Osteocyte (in vitro differentiated cells): Measurements from ENCODE around the gene ZC3H7B. TPM values are rescaled to one million over a fixed set of nuclear protein-coding genes. Genes with fewer than 3 reads are reported as not detected.

Source experiments
- DNase-seq: peaks from one replicate; pipeline ENCODE4 v3.0.0; 2021; ENCODE audit warnings: mixed read lengths; ENCODE audit not compliant: unreplicated experiment; ENCODE audit errors: extremely low spot score
- H3K27ac Mint-ChIP-seq: one replicate; pipeline ENCODE4 v1.8.0; 2021; ENCODE audit warnings: mild to moderate bottlenecking, mixed read lengths; ENCODE audit not compliant: unreplicated experiment
- H3K27me3 Mint-ChIP-seq: one replicate; pipeline ENCODE4 v1.8.0; 2021; ENCODE audit warnings: mixed read lengths; ENCODE audit not compliant: unreplicated experiment
- H3K36me3 Mint-ChIP-seq: one replicate; pipeline ENCODE4 v1.8.0; 2021; ENCODE audit warnings: mixed read lengths; ENCODE audit not compliant: unreplicated experiment
- H3K4me1 Mint-ChIP-seq: one replicate; pipeline ENCODE4 v1.8.0; 2021; ENCODE audit warnings: mixed read lengths; ENCODE audit not compliant: unreplicated experiment
- H3K4me3 Mint-ChIP-seq: one replicate; pipeline ENCODE4 v1.8.0; 2021; ENCODE audit warnings: mild to moderate bottlenecking, moderate library complexity, mixed read lengths; ENCODE audit not compliant: unreplicated experiment
- H3K9me3 Mint-ChIP-seq: one replicate; pipeline ENCODE4 v1.8.0; 2021; ENCODE audit warnings: mixed read lengths; ENCODE audit not compliant: unreplicated experiment
- total RNA-seq: library from RNA; stranded (reverse); gene quantifications from 2 replicates; pipeline ENCODE4 v1.2.1, GENCODE V29; 2021
- TF ChIP-seq, protein P1 (sequence below): fragments of 200-600 bp; sonication (generic); IDR thresholded peaks from 2 replicates; pipeline ENCODE4 v1.5.0; 2021; ENCODE audit warnings: antibody characterized with exemption, mild to moderate bottlenecking, moderate library complexity

ZC3H7B gene
- total RNA-seq, 1 donor from 2014 or later: 82.8 TPM

DNA sequence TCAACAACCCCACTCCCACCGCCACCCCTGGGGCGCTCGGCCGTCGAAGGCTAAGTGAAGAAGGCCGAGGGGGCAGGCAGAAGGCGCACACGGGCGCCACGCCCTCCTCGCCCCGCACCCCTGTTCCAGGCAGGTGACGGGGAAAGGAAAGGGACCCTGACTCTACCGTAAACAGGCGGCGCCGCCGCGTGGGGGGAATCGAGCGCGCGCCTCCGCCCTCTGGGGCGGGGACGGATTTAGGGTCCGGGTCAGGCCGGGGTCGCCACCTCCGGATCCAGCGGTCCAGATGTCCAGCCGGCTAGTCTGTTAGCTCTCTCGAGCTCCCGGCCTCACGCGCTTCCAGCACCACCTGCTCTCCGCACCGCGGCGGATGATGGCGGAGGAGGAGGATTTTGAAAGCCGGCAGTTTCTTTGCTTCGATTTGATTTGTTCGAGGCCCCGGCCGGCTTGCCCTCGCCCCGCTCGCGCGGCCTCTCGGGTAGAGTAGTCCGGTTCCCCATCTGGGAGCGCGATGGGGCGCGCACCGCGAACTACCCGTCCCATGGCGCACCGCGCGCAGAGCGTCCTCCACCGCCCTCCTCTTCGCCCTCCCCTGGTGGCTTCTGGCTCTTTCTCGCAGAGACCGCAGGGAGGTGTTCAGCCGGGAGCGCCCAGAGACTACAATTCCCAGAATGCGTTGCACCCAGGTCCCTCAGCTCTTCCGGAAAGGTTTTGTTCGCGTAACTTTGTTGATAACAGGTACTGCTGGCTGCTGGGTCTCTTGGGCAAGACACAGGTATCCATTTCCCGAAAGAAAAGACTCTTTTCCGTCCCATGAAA, 15.3 kb upstream of the ZC3H7B start, which contains the start of gene RANGAP1:
Gene RANGAP1 (minus strand): TSS at position 368 of the 819 bp plus-strand sequence. CDS start 5,143 bp downstream, outside the sequence.
- Mint-ChIP-seq H3K27me3 (no peaks in the 10 kb centered on the region), H3K27ac (peak within 1 kb of the TSS; percentile 88), H3K4me1 (peaks cover 47% of the 10 kb centered on the region), H3K4me3 (peak within 1 kb of the TSS; percentile 81), H3K36me3 (peaks cover 3% of the 10 kb centered on the region), H3K9me3 (no peaks in the 10 kb centered on the region)
- DNase-seq: peak; percentile 100
- TF ChIP-seq, protein P1, sequence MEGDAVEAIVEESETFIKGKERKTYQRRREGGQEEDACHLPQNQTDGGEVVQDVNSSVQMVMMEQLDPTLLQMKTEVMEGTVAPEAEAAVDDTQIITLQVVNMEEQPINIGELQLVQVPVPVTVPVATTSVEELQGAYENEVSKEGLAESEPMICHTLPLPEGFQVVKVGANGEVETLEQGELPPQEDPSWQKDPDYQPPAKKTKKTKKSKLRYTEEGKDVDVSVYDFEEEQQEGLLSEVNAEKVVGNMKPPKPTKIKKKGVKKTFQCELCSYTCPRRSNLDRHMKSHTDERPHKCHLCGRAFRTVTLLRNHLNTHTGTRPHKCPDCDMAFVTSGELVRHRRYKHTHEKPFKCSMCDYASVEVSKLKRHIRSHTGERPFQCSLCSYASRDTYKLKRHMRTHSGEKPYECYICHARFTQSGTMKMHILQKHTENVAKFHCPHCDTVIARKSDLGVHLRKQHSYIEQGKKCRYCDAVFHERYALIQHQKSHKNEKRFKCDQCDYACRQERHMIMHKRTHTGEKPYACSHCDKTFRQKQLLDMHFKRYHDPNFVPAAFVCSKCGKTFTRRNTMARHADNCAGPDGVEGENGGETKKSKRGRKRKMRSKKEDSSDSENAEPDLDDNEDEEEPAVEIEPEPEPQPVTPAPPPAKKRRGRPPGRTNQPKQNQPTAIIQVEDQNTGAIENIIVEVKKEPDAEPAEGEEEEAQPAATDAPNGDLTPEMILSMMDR: peak; percentile 26

DNA sequence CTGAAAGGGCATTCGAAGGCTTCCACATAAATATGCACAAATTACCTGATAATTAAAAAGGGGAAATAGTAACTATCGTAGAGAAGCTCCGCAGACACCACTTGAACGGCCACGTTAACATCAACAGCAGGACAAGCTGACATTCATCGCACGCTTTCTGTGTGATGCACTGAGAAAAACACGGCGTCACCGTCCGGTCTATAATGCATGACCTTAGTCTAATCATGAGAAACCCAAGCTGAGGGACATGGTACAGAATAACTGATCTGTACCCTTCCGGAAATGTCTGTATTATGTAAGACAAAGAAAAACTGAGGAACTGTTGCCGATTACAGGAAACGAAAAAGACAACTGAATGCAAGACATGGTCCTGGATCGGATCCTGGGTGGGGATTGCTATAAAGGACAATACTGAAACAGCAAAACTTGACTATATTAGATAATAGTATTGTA, 14.7 kb upstream of the ZC3H7B start:
- Mint-ChIP-seq H3K36me3 (peaks cover 3% of the 10 kb centered on the region), H3K4me1 (peaks cover 51% of the 10 kb centered on the region), H3K27me3 (no peaks in the 10 kb centered on the region), H3K27ac (peak overlapping the region; percentile 88), H3K4me3 (peak overlapping the region; percentile 81), H3K9me3 (no peaks in the 10 kb centered on the region)
- TF ChIP-seq, protein P1: no peak
- no peak for DNase-seq

DNA sequence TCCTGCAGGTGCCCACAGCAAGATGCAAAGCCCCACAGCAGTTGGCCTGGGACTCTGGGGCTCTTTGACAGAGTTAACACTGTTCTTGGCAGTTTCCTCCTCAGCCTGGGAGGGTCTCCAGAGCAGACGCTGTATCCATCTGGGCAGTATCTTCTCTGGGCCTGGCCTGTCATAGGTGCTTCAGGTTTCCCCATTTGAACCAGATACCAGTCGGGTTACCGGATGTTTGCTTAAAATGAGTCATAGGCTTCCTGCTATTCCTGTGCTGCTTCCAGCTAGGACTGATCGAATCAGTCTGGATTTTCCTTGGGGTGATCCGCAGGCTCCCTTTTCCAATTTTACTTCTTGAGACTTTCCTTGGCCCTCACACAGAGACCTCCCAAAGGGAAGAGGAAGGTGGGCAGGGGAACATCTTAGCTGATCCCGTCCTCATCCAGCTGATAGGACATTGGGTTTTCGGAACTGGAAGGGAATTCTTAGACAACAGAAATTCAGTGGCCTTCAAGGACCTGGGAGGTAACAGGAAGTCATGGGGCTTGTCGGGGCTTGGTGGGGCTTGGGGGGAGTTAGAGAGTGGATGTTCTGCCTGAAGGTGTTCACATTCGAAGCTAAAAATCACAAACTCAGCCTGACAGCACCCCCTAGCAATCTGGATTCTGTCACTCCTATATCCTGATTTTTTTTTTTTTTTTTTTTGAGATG, 12.9 kb upstream of the ZC3H7B start:
- peak overlapping the region; percentile 95 for H3K27ac Mint-ChIP-seq
- DNase-seq: no peak

DNA sequence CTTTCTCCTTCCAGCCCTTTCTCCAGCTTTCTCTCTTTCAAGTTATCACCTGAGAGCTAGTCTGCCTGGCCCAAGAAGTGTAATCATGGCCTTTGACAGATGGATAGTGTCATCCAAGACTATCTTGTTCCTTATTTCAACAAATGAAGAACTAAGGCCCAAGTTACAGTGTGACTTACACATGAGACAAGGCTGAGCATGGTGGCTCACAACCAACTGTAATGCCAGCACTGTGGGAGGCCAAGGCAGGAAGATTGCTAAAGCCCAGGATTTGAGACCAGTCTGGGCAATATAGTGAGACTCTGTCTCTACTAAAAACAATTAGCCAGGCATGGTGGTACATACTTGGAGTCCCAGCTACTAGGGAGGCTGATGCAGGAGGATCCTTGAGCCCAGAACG, 11.7 kb upstream of the ZC3H7B start:
- no peaks in the 10 kb centered on the region for H3K9me3 Mint-ChIP-seq
- no peak for DNase-seq
- TF ChIP-seq, protein P1: no peak
- peak overlapping the region; percentile 79 for H3K27ac Mint-ChIP-seq
- no peaks in the 10 kb centered on the region for H3K36me3 Mint-ChIP-seq
- H3K4me1 Mint-ChIP-seq: peaks cover 50% of the 10 kb centered on the region
- no peak overlapping the region for H3K4me3 Mint-ChIP-seq
- H3K27me3 Mint-ChIP-seq: no peaks in the 10 kb centered on the region

More for the DNA sequence above, 12.9 kb upstream of the ZC3H7B start:
- TF ChIP-seq, protein P1: no peak
- Mint-ChIP-seq H3K9me3 (no peaks in the 10 kb centered on the region), H3K36me3 (no peaks in the 10 kb centered on the region), H3K27me3 (no peaks in the 10 kb centered on the region), H3K4me1 (peaks cover 51% of the 10 kb centered on the region), H3K4me3 (peak overlapping the region; percentile 55)
